ENCODE results near the gene MTX1.

DNA sequence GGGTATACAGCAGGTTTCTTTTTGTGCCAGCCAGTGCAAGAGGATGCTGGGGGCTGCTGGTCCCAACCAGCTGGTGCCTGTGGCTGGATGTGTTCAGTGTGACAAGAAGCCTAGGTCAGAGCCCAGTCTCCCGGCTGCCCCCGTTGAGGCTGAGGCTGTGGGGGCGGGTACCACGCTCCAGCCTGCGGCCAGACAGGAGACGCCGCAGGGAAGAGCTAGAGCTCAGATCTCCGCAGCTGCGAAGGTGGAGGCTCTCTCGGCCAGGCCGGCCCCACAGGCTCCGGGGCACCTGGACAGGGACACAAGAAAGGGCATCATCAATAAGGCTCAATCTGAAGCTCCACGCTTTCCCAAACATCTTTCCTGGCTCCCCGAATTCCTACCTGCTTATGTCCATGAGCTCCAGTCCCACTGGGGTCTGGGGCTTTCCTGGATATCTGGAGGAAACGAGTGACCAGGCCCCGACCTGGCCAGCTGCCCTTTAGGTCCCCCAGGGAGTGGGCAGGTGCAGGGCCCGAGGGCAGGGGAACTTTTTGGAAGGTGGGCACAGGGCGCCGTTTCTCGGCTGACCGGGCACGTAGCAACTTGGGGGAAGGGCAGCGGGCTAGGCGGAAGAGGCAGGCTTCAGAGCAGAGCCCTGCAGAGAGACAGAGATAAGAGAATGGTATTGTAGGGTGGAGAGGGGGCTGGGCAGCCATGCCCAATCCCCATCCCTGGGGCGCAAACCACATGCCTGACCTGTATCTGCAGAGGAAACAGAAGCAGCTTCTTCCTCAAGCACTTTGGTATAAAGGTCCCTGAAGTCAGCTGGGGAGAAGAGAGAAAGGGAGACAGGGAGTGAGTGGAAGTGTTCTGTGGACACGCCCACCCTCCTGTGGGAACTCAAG, 39.4 kb downstream of the MTX1 start:
- TF ChIP-seq, protein P1, sequence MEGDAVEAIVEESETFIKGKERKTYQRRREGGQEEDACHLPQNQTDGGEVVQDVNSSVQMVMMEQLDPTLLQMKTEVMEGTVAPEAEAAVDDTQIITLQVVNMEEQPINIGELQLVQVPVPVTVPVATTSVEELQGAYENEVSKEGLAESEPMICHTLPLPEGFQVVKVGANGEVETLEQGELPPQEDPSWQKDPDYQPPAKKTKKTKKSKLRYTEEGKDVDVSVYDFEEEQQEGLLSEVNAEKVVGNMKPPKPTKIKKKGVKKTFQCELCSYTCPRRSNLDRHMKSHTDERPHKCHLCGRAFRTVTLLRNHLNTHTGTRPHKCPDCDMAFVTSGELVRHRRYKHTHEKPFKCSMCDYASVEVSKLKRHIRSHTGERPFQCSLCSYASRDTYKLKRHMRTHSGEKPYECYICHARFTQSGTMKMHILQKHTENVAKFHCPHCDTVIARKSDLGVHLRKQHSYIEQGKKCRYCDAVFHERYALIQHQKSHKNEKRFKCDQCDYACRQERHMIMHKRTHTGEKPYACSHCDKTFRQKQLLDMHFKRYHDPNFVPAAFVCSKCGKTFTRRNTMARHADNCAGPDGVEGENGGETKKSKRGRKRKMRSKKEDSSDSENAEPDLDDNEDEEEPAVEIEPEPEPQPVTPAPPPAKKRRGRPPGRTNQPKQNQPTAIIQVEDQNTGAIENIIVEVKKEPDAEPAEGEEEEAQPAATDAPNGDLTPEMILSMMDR (IDR thresholded peaks at IDR 0.05): no peak
- no peak for TF ChIP-seq POLR2A (IDR thresholded peaks at IDR 0.05)

Measured in tibial nerve (tissue), 3 donors.